HG03460 (cell line): ENCODE data around the gene HES2.
"Not testable (repeated sequence)": the region's sequence is repeated elsewhere in the genome, so short reads cannot be mapped to it uniquely, and the experiment has no call there.

Experiments used
- ATAC-seq: cut with Tn5 transposase; IDR thresholded peaks from one replicate; pipeline ENCODE4 v1.9.1; 2021; ENCODE audit not compliant: unreplicated experiment

Gene HES2

GRCh38 chr1:6419804-6420453 lies at the start of gene HES2:
Gene HES2, minus strand, starts transcription at chr1:6419919. Its CDS starts 99 bp downstream, at chr1:6419820.
- no peak for ATAC-seq

- ATAC-seq, result no peak
Observed at GRCh38 chr1:6468729-6469461, 49.2 kb upstream of the HES2 start.

GRCh38 chr1:6467744-6468688 lies 48.3 kb upstream of the HES2 start:
- no peak for ATAC-seq

GRCh38 chr1:6467224-6467623 lies 47.5 kb upstream of the HES2 start:
- no peak for ATAC-seq

- ATAC-seq, result no peak
Observed at GRCh38 chr1:6466751-6467150, 47.0 kb upstream of the HES2 start.

GRCh38 chr1:6466023-6466422 lies 46.3 kb upstream of the HES2 start, which contains the start of gene TNFRSF25:
Gene TNFRSF25, minus strand, starts transcription at chr1:6466173. Its CDS starts 66 bp downstream, at chr1:6466107.
- no peak for ATAC-seq

- no peak for ATAC-seq
Observed at GRCh38 chr1:6465461-6466005, 45.8 kb upstream of the HES2 start.

GRCh38 chr1:6464915-6465314 lies 45.2 kb upstream of the HES2 start:
- no peak for ATAC-seq

- no peak for ATAC-seq
Observed at GRCh38 chr1:6464514-6464836, 44.8 kb upstream of the HES2 start.

GRCh38 chr1:6463120-6463412 lies 43.3 kb upstream of the HES2 start:
- no peak for ATAC-seq

- no peak for ATAC-seq
Observed at GRCh38 chr1:6462412-6463119, 42.8 kb upstream of the HES2 start.

GRCh38 chr1:6461538-6462411 lies 42.1 kb upstream of the HES2 start:
- ATAC-seq, result no peak

GRCh38 chr1:6461051-6461530 lies 41.4 kb upstream of the HES2 start:
- ATAC-seq, result no peak

- ATAC-seq, result no peak
Observed at GRCh38 chr1:6460301-6461050, 40.8 kb upstream of the HES2 start.

GRCh38 chr1:6459850-6460265 lies 40.1 kb upstream of the HES2 start:
- ATAC-seq, result no peak

- ATAC-seq, result no peak
Observed at GRCh38 chr1:6456800-6457466, 37.2 kb upstream of the HES2 start.

GRCh38 chr1:6455752-6456520 lies 36.2 kb upstream of the HES2 start:
- ATAC-seq, result not testable (repeated sequence)
